Hepatocyte (in vitro differentiated cells): ENCODE results near the gene PREX1.

ENCODE experiments used
- EZH2 ChIP-seq: fragments of 200-600 bp; sonication (generic); IDR thresholded peaks from 2 replicates; pipeline ENCODE4 v1.6.1; 2016; ENCODE audit warnings: antibody characterized with exemption, mild to moderate bottlenecking, borderline replicate concordance
- EZH2phosphoT487 ChIP-seq: fragments of 200-600 bp; sonication (generic); IDR thresholded peaks from one replicate; pipeline ENCODE4 v1.6.1; 2018; ENCODE audit warnings: antibody characterized with exemption, mild to moderate bottlenecking, low read depth, moderate library complexity; ENCODE audit not compliant: unreplicated experiment, severe bottlenecking
- TF ChIP-seq, protein P1 (sequence below): fragments of 200-600 bp; sonication (generic); IDR thresholded peaks from 2 replicates; pipeline ENCODE4 v1.5.1; 2016; ENCODE audit warnings: antibody characterized with exemption, mild to moderate bottlenecking; ENCODE audit not compliant: poor library complexity

DNA sequence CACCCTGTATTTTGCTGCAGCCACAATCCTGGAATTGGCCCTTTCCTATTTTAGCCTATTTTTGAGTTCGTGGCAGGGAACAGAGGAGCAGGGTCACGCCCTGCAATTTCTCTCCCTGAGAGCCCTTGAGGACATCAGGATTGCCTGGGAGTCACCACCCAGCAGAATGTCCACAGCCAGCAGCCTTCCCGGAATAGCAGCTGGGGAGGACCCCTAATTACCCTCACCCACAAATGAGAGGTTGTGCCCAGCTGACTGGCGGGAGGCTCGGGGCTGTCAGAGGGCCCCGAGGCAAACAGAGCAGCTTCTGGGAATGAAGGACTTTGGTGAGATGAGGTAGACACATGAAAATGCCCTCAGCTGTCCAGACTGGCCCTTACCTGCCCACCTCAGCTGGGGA lies 165.1 kb downstream of the PREX1 start:
- TF ChIP-seq, protein P1, sequence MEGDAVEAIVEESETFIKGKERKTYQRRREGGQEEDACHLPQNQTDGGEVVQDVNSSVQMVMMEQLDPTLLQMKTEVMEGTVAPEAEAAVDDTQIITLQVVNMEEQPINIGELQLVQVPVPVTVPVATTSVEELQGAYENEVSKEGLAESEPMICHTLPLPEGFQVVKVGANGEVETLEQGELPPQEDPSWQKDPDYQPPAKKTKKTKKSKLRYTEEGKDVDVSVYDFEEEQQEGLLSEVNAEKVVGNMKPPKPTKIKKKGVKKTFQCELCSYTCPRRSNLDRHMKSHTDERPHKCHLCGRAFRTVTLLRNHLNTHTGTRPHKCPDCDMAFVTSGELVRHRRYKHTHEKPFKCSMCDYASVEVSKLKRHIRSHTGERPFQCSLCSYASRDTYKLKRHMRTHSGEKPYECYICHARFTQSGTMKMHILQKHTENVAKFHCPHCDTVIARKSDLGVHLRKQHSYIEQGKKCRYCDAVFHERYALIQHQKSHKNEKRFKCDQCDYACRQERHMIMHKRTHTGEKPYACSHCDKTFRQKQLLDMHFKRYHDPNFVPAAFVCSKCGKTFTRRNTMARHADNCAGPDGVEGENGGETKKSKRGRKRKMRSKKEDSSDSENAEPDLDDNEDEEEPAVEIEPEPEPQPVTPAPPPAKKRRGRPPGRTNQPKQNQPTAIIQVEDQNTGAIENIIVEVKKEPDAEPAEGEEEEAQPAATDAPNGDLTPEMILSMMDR = no peak
- no peak for TF ChIP-seq EZH2
- TF ChIP-seq EZH2phosphoT487 = no peak
